PFSK-1 (cell line): ENCODE measurements around the gene SLC25A26.

Experiments
- FOXP2 ChIP-seq: optimal IDR thresholded peaks from 2 replicates; pipeline ENCODE3; 2011; ENCODE audit warnings: borderline replicate concordance, control low read depth, inconsistent platforms; ENCODE audit not compliant: insufficient read depth; ENCODE audit errors: extremely low read length, extremely low read depth
- POLR2AphosphoS5 ChIP-seq: IDR thresholded peaks from 2 replicates; pipeline ENCODE4 v1.6.1; 2012; ENCODE audit warnings: low read depth, mild to moderate bottlenecking, control low read depth, low read length, moderate library complexity
- REST ChIP-seq, 2 experiments: IDR thresholded peaks; 2 replicates each; pipeline versions ENCODE4 v1.6.1 to v1.8.0; 2011 to 2012; ENCODE audit warnings: low read depth in 2 of 2, low read length in 2 of 2, control low read depth in 1 of 2, inconsistent platforms in 1 of 2, mild to moderate bottlenecking in 1 of 2, moderate library complexity in 1 of 2; ENCODE audit not compliant: insufficient read depth in 1 of 2
- SIN3A ChIP-seq: IDR thresholded peaks from 2 replicates; pipeline ENCODE4 v1.6.1; 2012; ENCODE audit warnings: mild to moderate bottlenecking, low read length, moderate library complexity, borderline replicate concordance; ENCODE audit not compliant: insufficient read depth
- TAF1 ChIP-seq: IDR thresholded peaks from 2 replicates; pipeline ENCODE4 v1.6.1; 2012; ENCODE audit warnings: low read length, control low read depth, borderline replicate concordance; ENCODE audit not compliant: insufficient read depth

The SLC25A26 gene

GRCh38 chr3:66350601-66351000 lies 129.8 kb downstream of the SLC25A26 start:
- no peak for TF ChIP-seq REST (IDR thresholded peaks at IDR 0.05; ENCODE audit: insufficient read depth in 1 of 2, low read depth in 2 of 2, low read length in 2 of 2)
- no peak for TF ChIP-seq FOXP2
- no peak for TF ChIP-seq SIN3A
- TF ChIP-seq POLR2AphosphoS5, result no peak
- TF ChIP-seq TAF1, result no peak

- TF ChIP-seq TAF1, result no peak
- no peak for TF ChIP-seq POLR2AphosphoS5
- TF ChIP-seq SIN3A, result no peak
- TF ChIP-seq REST (IDR thresholded peaks at IDR 0.05; ENCODE audit: insufficient read depth in 1 of 2, low read depth in 2 of 2, low read length in 2 of 2), result no peak
- no peak for TF ChIP-seq FOXP2
These were observed 132.2 kb downstream of the SLC25A26 start for GRCh38 chr3:66353039-66353438.

GRCh38 chr3:66353530-66353929 lies 132.7 kb downstream of the SLC25A26 start:
- no peak for TF ChIP-seq POLR2AphosphoS5
- no peak for TF ChIP-seq TAF1
- no peak for TF ChIP-seq FOXP2
- TF ChIP-seq SIN3A, result no peak
- no peak for TF ChIP-seq REST (IDR thresholded peaks at IDR 0.05; ENCODE audit: insufficient read depth in 1 of 2, low read depth in 2 of 2, low read length in 2 of 2)

- no peak for TF ChIP-seq POLR2AphosphoS5
- TF ChIP-seq REST (IDR thresholded peaks at IDR 0.05; ENCODE audit: insufficient read depth in 1 of 2, low read depth in 2 of 2, low read length in 2 of 2), result no peak
- no peak for TF ChIP-seq TAF1
- TF ChIP-seq SIN3A, result no peak
- TF ChIP-seq FOXP2, result no peak
These were observed 133.2 kb downstream of the SLC25A26 start for GRCh38 chr3:66354001-66354400.

- TF ChIP-seq POLR2AphosphoS5 (no peak), TAF1 (no peak), SIN3A (no peak), REST (IDR thresholded peaks at IDR 0.05; ENCODE audit: insufficient read depth in 1 of 2, low read depth in 2 of 2, low read length in 2 of 2) (no peak), FOXP2 (no peak)
These were observed 134.6 kb downstream of the SLC25A26 start for GRCh38 chr3:66355394-66355793.
